ENCODE measurements around the gene CYP26C1. TPM values are rescaled to one million over a fixed set of nuclear protein-coding genes. Genes with fewer than 3 reads are reported as not detected.

CYP26C1 gene
- total RNA-seq, 4 donors from 2014 or later, result 0.13 to 0.36 (median 0.16) TPM; not detected in 1

GRCh38 chr10:93074147-93074596, 13.6 kb downstream of the CYP26C1 start:
- no peak for ATAC-seq (ENCODE audit: low FRiP score)
- TF ChIP-seq CTCF (IDR thresholded peaks at IDR 0.05), result no peak
- DNase-seq (ENCODE audit: low spot score), result no peak

DNA sequence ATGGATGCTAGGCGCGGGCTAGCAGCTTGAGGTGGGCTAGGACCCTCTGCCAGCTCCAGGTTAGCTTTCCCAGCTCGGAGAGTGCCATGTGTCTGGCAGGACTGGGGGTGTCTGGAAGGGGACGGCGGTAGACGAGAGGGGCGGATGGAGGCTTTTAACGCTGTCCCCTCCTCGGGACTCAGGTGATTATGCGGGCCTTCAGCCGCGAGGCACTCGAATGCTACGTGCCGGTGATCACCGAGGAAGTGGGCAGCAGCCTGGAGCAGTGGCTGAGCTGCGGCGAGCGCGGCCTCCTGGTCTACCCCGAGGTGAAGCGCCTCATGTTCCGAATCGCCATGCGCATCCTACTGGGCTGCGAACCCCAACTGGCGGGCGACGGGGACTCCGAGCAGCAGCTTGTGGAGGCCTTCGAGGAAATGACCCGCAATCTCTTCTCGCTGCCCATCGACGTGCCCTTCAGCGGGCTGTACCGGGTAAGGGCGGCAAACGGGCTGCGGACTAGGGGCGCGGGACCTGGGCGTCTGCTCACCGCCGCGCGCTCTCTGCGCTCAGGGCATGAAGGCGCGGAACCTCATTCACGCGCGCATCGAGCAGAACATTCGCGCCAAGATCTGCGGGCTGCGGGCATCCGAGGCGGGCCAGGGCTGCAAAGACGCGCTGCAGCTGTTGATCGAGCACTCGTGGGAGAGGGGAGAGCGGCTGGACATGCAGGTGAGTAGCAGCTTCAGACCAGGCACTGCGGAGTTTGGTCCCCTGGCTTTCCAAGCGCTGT, 14.2 kb downstream of the CYP26C1 start:
- no peak for ATAC-seq (ENCODE audit: low FRiP score)
- TF ChIP-seq CTCF (IDR thresholded peaks at IDR 0.05), result no peak
- DNase-seq (ENCODE audit: low spot score), result no peak

DNA sequence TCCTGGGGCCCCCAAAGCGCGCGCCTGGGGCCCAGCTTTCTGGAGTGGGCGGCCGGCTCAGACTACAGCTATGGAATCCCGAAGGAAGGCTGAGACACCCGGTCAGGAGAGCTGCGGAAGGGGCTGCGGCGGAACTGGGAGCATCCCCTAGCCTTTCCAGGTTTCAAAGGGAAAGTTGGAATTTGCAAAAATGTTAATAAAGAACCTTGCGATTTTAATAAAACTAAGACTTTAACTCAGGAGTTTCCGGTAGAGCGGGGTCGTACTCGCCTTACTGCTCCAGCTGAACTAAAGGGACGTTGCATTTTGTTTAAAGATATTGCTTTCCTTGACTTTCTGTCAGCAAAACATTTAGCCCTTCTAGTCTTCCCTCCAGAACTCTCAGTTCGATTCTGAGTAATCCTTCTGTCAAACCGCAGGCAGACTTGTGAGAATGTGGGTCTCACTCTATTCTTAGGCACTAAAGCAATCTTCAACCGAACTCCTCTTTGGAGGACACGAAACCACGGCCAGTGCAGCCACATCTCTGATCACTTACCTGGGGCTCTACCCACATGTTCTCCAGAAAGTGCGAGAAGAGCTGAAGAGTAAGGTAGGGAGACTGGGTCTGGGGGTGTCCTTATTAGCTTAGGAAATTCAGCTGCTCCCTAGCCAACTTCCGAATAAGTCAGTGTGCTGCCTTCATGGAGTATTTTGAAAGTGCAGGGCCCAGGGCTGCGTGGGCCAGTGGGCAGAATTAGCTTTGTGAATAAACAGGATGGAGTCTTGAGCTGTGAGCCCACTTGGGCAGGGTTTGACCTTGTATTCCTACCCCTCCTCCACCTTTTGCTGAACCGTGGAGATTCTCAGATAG, 15.0 kb downstream of the CYP26C1 start:
- DNase-seq (ENCODE audit: low spot score) (no peak), ATAC-seq (ENCODE audit: low FRiP score) (no peak)

GRCh38 chr10:93076871-93077270, 16.3 kb downstream of the CYP26C1 start:
- TF ChIP-seq CTCF (IDR thresholded peaks at IDR 0.05), result no peak
- ATAC-seq (ENCODE audit: low FRiP score) (no peak), DNase-seq (ENCODE audit: low spot score) (no peak)

More for the DNA sequence above, 15.0 kb downstream of the CYP26C1 start:
- TF ChIP-seq CTCF (IDR thresholded peaks at IDR 0.05), result no peak

GRCh38 chr10:93077860-93078337, 17.3 kb downstream of the CYP26C1 start:
- DNase-seq (ENCODE audit: low spot score) (no peak), ATAC-seq (ENCODE audit: low FRiP score) (no peak)
- TF ChIP-seq CTCF (IDR thresholded peaks at IDR 0.05), result no peak

- ATAC-seq (ENCODE audit: low FRiP score) (no peak), DNase-seq (ENCODE audit: low spot score) (no peak)
- TF ChIP-seq CTCF (IDR thresholded peaks at IDR 0.05), result no peak
These were observed 19.2 kb downstream of the CYP26C1 start for GRCh38 chr10:93079663-93080349.
